H1 (cell line): Measurements from ENCODE around the gene SLC38A8. TPM values are rescaled to one million over a fixed set of nuclear protein-coding genes. Genes with fewer than 3 reads are reported as not detected.

ENCODE experiments used
- CTCF ChIA-PET: fragments of 300-600 bp; sonication (Branson Sonifier 250); formaldehyde crosslinking; loops from one replicate; lab custom pipeline; 2021; ENCODE audit not compliant: partially characterized antibody; lab: Charles Lee
- POLR2A ChIA-PET: fragments of 300-600 bp; sonication (Branson Sonifier 250); formaldehyde crosslinking; loops from one replicate; lab custom pipeline; 2021; ENCODE audit warnings: inconsistent platforms; ENCODE audit not compliant: partially characterized antibody; lab: Charles Lee
- DNase-seq, 2 experiments: peaks; one replicate each; pipeline versions ENCODE4 v3.0.0 to v3.0.0-alpha.2; 2010 to 2022; ENCODE audit warnings: low spot score in 2 of 2, low read depth in 1 of 2, mixed read lengths in 1 of 2
- FAIRE-seq: peaks from 2 replicates; lab custom pipeline; 2011; peaks lifted over from hg19 to GRCh38; lab: Jason Lieb, UNC
- H2AFZ ChIP-seq: 2 replicates; pipeline ENCODE4 v1.8.1; 2012; ENCODE audit warnings: low read length, inconsistent platforms
- H2AK5ac ChIP-seq: 2 replicates; pipeline ENCODE4 v1.6.1; 2013; ENCODE audit warnings: low read depth, low read length
- H2BK120ac ChIP-seq: replicated peaks from 2 replicates; pipeline ENCODE3; 2013; ENCODE audit warnings: low read depth, low read length, inconsistent platforms
- H2BK12ac ChIP-seq: 2 replicates; pipeline ENCODE4 v1.6.1; 2013; ENCODE audit warnings: low read depth, low read length
- H2BK15ac ChIP-seq: 2 replicates; pipeline ENCODE4 v1.6.1; 2013; ENCODE audit warnings: low read length
- H2BK20ac ChIP-seq: 2 replicates; pipeline ENCODE4 v1.6.1; 2013; ENCODE audit warnings: low read length
- H2BK5ac ChIP-seq: 2 replicates; pipeline ENCODE4 v1.6.1; 2013; ENCODE audit warnings: low read depth, low read length
- H3K14ac ChIP-seq: 2 replicates; pipeline ENCODE4 v1.6.1; 2013; ENCODE audit warnings: inconsistent platforms; ENCODE audit not compliant: insufficient read length
- H3K18ac ChIP-seq: 2 replicates; pipeline ENCODE4 v1.6.1; 2013; ENCODE audit warnings: low read length; ENCODE audit errors: extremely low read depth
- H3K23ac ChIP-seq: 2 replicates; pipeline ENCODE4 v1.6.1; 2013; ENCODE audit warnings: inconsistent platforms; ENCODE audit not compliant: insufficient read length
- H3K23me2 ChIP-seq: 2 replicates; pipeline ENCODE4 v1.6.1; 2013; ENCODE audit warnings: low read depth, low read length
- H3K27ac ChIP-seq: 2 replicates; pipeline ENCODE4 v1.6.1; 2011; ENCODE audit warnings: low read depth, low read length, inconsistent platforms
- H3K27me3 ChIP-seq, 4 experiments: replicated peaks in 1 of 4; 1 replicate in 1 of 4; 2 replicates in 3 of 4; pipeline versions ENCODE4 v1.6.1 to v1.8.1; 2011 to 2013; ENCODE audit warnings: low read length in 3 of 4, mild to moderate bottlenecking in 3 of 4, inconsistent platforms in 2 of 4, mixed read lengths in 2 of 4, moderate library complexity in 1 of 4; ENCODE audit not compliant: control insufficient read depth in 3 of 4, insufficient read depth in 3 of 4; ENCODE audit errors: extremely low read depth in 1 of 4
- H3K36me3 ChIP-seq, 4 experiments: 2 replicates each; pipeline versions ENCODE4 v1.6.1 to v1.8.1; 2011 to 2013; ENCODE audit warnings: mild to moderate bottlenecking in 4 of 4, low read length in 3 of 4, moderate library complexity in 2 of 4, control low read depth in 1 of 4, inconsistent platforms in 1 of 4; ENCODE audit not compliant: insufficient read depth in 4 of 4, control insufficient read depth in 2 of 4
- H3K4ac ChIP-seq: replicated peaks from 2 replicates; pipeline ENCODE3; 2013; ENCODE audit warnings: low read length, low read depth, mixed read lengths, inconsistent platforms; ENCODE audit not compliant: insufficient read length
- H3K4me1 ChIP-seq, 4 experiments: replicated peaks in 1 of 4; 1 replicate in 1 of 4; 2 replicates in 3 of 4; pipeline versions ENCODE4 v1.6.1 to v1.8.1; 2011 to 2013; ENCODE audit warnings: low read length in 3 of 4, inconsistent platforms in 2 of 4, mixed read lengths in 1 of 4; ENCODE audit not compliant: insufficient read depth in 4 of 4, control insufficient read depth in 3 of 4
- H3K4me2 ChIP-seq, 2 experiments: 2 replicates each; pipeline versions ENCODE4 v1.6.1 to v1.8.1; 2011 to 2013; ENCODE audit warnings: low read depth in 2 of 2, low read length in 2 of 2, control low read depth in 1 of 2, inconsistent platforms in 1 of 2, mild to moderate bottlenecking in 1 of 2; ENCODE audit not compliant: insufficient read depth in 1 of 2
- H3K4me3 ChIP-seq, 4 experiments: fragments of 200-600, 300-600 bp in 1 of 4; sonication (generic), shearing (Covaris generic), sonication (Bioruptor Twin) in 1 of 4; 2 replicates each; pipeline versions ENCODE4 v1.5.1 to v1.8.1; 2011 to 2016; ENCODE audit warnings: low read length in 4 of 4, low read depth in 3 of 4, control low read depth in 2 of 4, inconsistent platforms in 2 of 4, mild to moderate bottlenecking in 2 of 4, mixed read lengths in 1 of 4, moderate library complexity in 1 of 4; ENCODE audit not compliant: insufficient read depth in 2 of 4; ENCODE audit errors: extremely low read depth in 1 of 4
- H3K56ac ChIP-seq: replicated peaks from 2 replicates; pipeline ENCODE3; 2013; ENCODE audit warnings: low read depth, mild to moderate bottlenecking, mixed read lengths, low read length, inconsistent platforms; ENCODE audit not compliant: insufficient read length
- H3K79me1 ChIP-seq: 2 replicates; pipeline ENCODE4 v1.6.1; 2013; ENCODE audit warnings: low read depth, low read length, control low read depth
- H3K79me2 ChIP-seq, 2 experiments: 2 replicates each; pipeline versions ENCODE4 v1.6.1 to v1.8.1; 2012 to 2013; ENCODE audit warnings: low read length in 2 of 2, mild to moderate bottlenecking in 2 of 2, inconsistent platforms in 1 of 2; ENCODE audit not compliant: insufficient read depth in 2 of 2, control insufficient read depth in 1 of 2
- H3K9ac ChIP-seq, 4 experiments: replicated peaks in 1 of 4; 1 replicate in 1 of 4; 2 replicates in 3 of 4; pipeline versions ENCODE4 v1.6.1 to v1.8.1; 2011 to 2013; ENCODE audit warnings: low read depth in 3 of 4, low read length in 3 of 4, control low read depth in 2 of 4, mild to moderate bottlenecking in 2 of 4, moderate library complexity in 2 of 4, inconsistent platforms in 1 of 4; ENCODE audit errors: extremely low read depth in 1 of 4
- H3K9me3 ChIP-seq, 2 experiments: 2 replicates each; pipeline versions ENCODE4 v1.6.1 to v1.8.1; 2012 to 2013; ENCODE audit warnings: mild to moderate bottlenecking in 2 of 2, moderate library complexity in 2 of 2, control low read depth in 1 of 2, inconsistent platforms in 1 of 2, low read depth in 1 of 2, low read length in 1 of 2, mixed read lengths in 1 of 2; ENCODE audit not compliant: insufficient read depth in 2 of 2
- H4K20me1 ChIP-seq, 2 experiments: replicated peaks in 1 of 2; 2 replicates each; pipeline versions ENCODE3 to v1.8.1; 2011 to 2013; ENCODE audit warnings: inconsistent platforms in 2 of 2, low read length in 2 of 2, mild to moderate bottlenecking in 1 of 2; ENCODE audit not compliant: insufficient read depth in 2 of 2, control insufficient read depth in 1 of 2
- H4K5ac ChIP-seq: 2 replicates; pipeline ENCODE4 v1.6.1; 2013; ENCODE audit warnings: low read length, low read depth, mixed read lengths, inconsistent platforms; ENCODE audit not compliant: insufficient read length
- H4K8ac ChIP-seq: 2 replicates; pipeline ENCODE4 v1.8.0; 2013; ENCODE audit warnings: mild to moderate bottlenecking, moderate library complexity, low read length, inconsistent platforms; ENCODE audit not compliant: insufficient read depth; ENCODE audit errors: extremely low read depth
- H4K91ac ChIP-seq: replicated peaks from 2 replicates; pipeline ENCODE3; 2013; ENCODE audit warnings: low read length, mixed read lengths, inconsistent platforms; ENCODE audit not compliant: insufficient read length
- BRCA1 ChIP-seq: IDR thresholded peaks from 2 replicates; pipeline ENCODE4 v1.6.1; 2012; ENCODE audit warnings: low read depth, low read length, improper control_type of control experiment
- EGR1 ChIP-seq: IDR thresholded peaks from 2 replicates; pipeline ENCODE4 v1.6.1; 2011; ENCODE audit warnings: low read depth, low read length, borderline replicate concordance
- POU5F1 ChIP-seq: IDR thresholded peaks from 2 replicates; pipeline ENCODE4 v1.6.1; 2011; ENCODE audit warnings: low read depth, mild to moderate bottlenecking, low read length, moderate library complexity
- RXRA ChIP-seq: IDR thresholded peaks from 2 replicates; pipeline ENCODE4 v1.6.1; 2011; ENCODE audit warnings: low read depth, mild to moderate bottlenecking, low read length, moderate library complexity; ENCODE audit not compliant: insufficient read depth
- SP4 ChIP-seq: IDR thresholded peaks from 2 replicates; pipeline ENCODE4 v1.6.1; 2012; ENCODE audit warnings: low read length, inconsistent platforms
- TAF7 ChIP-seq: optimal IDR thresholded peaks from 2 replicates; pipeline ENCODE3; 2011; ENCODE audit warnings: low read depth, mild to moderate bottlenecking, inconsistent platforms, low read length, moderate library complexity, borderline replicate concordance
- TBP ChIP-seq: IDR thresholded peaks from 2 replicates; pipeline ENCODE4 v1.6.1; 2011; ENCODE audit warnings: low read depth, low read length, improper control_type of control experiment
- WGBS, 2 experiments: shearing (Covaris generic) in 1 of 2; methylation state at CpG; one replicate each; pipeline versions ENCODE4 v1.1.6 to v1.1.7; 2013 to 2015; ENCODE audit warnings: low lambda C conversion rate in 2 of 2, mixed read lengths in 2 of 2, inconsistent platforms in 1 of 2, low coverage in 1 of 2, missing lambda C conversion rate in 1 of 2; ENCODE audit not compliant: insufficient replicate concordance in 2 of 2, insufficient coverage in 1 of 2, insufficient read length in 1 of 2; ENCODE audit errors: extremely low coverage in 1 of 2, missing lambda C conversion rate in 1 of 2; 5-methylcytosine and 5-hydroxymethylcytosine counted together
- polyA plus RNA-seq, 7 experiments: library from polyadenylated mRNA; depleted of rRNA in 3 of 7; stranded (reverse) in 5 of 7; unstranded in 2 of 7; fragments of >200 nt in 5 of 7; fragments of 200-250 nt in 2 of 7; gene quantifications; 1 replicate in 5 of 7; 2 replicates in 1 of 7; 4 replicates in 1 of 7; pipeline versions ENCODE4 v1.2.1 to v1.2.3, GENCODE V29; 2011 to 2013; ENCODE audit warnings: missing spikeins in 2 of 7, mixed read lengths in 2 of 7
- total RNA-seq: library from RNA; stranded (reverse); fragmentation: NEBNext Ultra II Directional; extraction: Animal tissue kit (Norgen Biotek cat#: 25700); gene quantifications from 2 replicates; pipeline ENCODE4 v1.2.1, GENCODE V29; 2021
- TF ChIP-seq, protein P1 (sequence below): IDR thresholded peaks from 2 replicates; pipeline ENCODE4 v1.6.1; 2011; ENCODE audit warnings: low read depth, mild to moderate bottlenecking, low read length; ENCODE audit not compliant: insufficient read depth

The SLC38A8 gene
- total and polyA plus RNA-seq, 2 of the 8 experiments (the other 6 are each of a cell fraction or from before 2014, with no cell fraction given) = 0.08 TPM; not detected in 1

DNA sequence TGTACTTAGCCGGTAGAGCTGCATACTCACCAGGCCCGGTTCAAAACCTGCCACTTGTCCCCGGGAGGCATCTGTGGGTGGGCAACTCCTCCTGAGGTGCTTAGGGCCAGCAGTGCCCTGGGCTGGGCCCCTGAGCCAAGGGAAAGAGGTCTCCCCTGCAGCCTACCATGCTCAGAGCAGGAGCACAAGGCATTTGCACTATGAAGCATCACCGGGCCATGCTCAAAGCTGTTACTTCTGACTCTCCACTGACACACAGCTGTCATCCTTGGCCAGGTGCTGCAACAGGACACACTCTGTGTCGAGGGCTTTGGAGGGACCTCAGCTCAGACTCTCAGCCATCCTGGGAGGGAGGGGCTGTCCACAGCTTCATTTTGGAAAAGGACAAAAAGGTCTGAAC lies 37.2 kb downstream of the SLC38A8 start:
- H3K9me3 ChIP-seq = no peaks in the 10 kb centered on the region
- no peak overlapping the region for H3K23ac ChIP-seq
- no peak for FAIRE-seq
- ChIA-PET POLR2A (interaction anchor here (1.0 kb wide), 1 partner anchor 8 kb away, joined by 3 read pairs; no protein-coding TSS in a partner anchor), CTCF (interaction anchor here (0.6 to 1.7 kb wide), 10 partner anchors 9 to 198 kb away, joined by 3 to 5 read pairs (median 4); partner anchors contain the start of gene HSBP1)
- H3K27me3 ChIP-seq = no peaks in the 10 kb centered on the region; a peak in 1 of 7 replicates
- no peak overlapping the region for H3K9ac ChIP-seq
- no peak overlapping the region for H2BK120ac ChIP-seq
- H3K4ac ChIP-seq = no peak overlapping the region
- no peak overlapping the region for H2AFZ ChIP-seq
- no peak overlapping the region for H3K14ac ChIP-seq
- 89% methylated on average over 5 of the region's 5 CpGs; no CpG with 5 or more reads in 1 of the 2 experiments for WGBS, 2 experiments
- H3K4me3 ChIP-seq = no peak overlapping the region
- no peaks in the 10 kb centered on the region for H3K4me1 ChIP-seq
- H3K36me3 ChIP-seq = no peaks in the 10 kb centered on the region
- DNase-seq = no peak
- no peaks in the 10 kb centered on the region for H3K23me2 ChIP-seq
- H3K4me2 ChIP-seq = no peak overlapping the region
- no peak overlapping the region for H2BK12ac ChIP-seq
- no peak overlapping the region for H4K91ac ChIP-seq
- H2BK15ac ChIP-seq = 0 out of 2 replicates have a peak overlapping the region, but pooled peaks have one; percentile 18
- H3K79me2 ChIP-seq = no peaks in the 10 kb centered on the region
- no peak overlapping the region for H2BK20ac ChIP-seq
- TF ChIP-seq RXRA (no peak), SP4 (no peak), BRCA1 (no peak), TBP (no peak), TAF7 (no peak), POU5F1 (no peak), EGR1 (no peak)
- TF ChIP-seq, protein P1, sequence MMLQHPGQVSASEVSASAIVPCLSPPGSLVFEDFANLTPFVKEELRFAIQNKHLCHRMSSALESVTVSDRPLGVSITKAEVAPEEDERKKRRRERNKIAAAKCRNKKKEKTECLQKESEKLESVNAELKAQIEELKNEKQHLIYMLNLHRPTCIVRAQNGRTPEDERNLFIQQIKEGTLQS = no peak
- H3K56ac ChIP-seq = no peak overlapping the region
- H3K27ac ChIP-seq = no peak overlapping the region
- H2AK5ac ChIP-seq = no peak overlapping the region
- no peak overlapping the region for H4K8ac ChIP-seq
- no peak overlapping the region for H3K18ac ChIP-seq
- no peak overlapping the region for H2BK5ac ChIP-seq
- no peak overlapping the region for H4K5ac ChIP-seq
- H4K20me1 ChIP-seq = no peaks in the 10 kb centered on the region
- no peaks in the 10 kb centered on the region for H3K79me1 ChIP-seq
